Testis (tissue), 2 donors: ENCODE data around the gene GSC.
"Not testable (repeated sequence)": the region's sequence is repeated elsewhere in the genome, so short reads cannot be mapped to it uniquely, and the experiment has no call there.

Experiments used
- POLR2A ChIP-seq: fragments of 450-650 bp; IDR thresholded peaks from one replicate; pipeline ENCODE4 v1.6.1; 2017; ENCODE audit warnings: antibody characterized with exemption, mild to moderate bottlenecking, moderate library complexity
- TF ChIP-seq, protein P1 (sequence below), 3 experiments: fragments of 450-650 bp in 2 of 3; fragments of 200-600 bp in 1 of 3; sonication (generic) in 1 of 3; IDR thresholded peaks; one replicate each; pipeline ENCODE4 v1.5.1; 2016 to 2019; ENCODE audit warnings: antibody characterized with exemption in 3 of 3, mild to moderate bottlenecking in 2 of 3, moderate library complexity in 1 of 3

GRCh38 chr14:94747153-94747552 lies 22.8 kb downstream of the GSC start:
- TF ChIP-seq, protein P1, sequence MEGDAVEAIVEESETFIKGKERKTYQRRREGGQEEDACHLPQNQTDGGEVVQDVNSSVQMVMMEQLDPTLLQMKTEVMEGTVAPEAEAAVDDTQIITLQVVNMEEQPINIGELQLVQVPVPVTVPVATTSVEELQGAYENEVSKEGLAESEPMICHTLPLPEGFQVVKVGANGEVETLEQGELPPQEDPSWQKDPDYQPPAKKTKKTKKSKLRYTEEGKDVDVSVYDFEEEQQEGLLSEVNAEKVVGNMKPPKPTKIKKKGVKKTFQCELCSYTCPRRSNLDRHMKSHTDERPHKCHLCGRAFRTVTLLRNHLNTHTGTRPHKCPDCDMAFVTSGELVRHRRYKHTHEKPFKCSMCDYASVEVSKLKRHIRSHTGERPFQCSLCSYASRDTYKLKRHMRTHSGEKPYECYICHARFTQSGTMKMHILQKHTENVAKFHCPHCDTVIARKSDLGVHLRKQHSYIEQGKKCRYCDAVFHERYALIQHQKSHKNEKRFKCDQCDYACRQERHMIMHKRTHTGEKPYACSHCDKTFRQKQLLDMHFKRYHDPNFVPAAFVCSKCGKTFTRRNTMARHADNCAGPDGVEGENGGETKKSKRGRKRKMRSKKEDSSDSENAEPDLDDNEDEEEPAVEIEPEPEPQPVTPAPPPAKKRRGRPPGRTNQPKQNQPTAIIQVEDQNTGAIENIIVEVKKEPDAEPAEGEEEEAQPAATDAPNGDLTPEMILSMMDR (IDR thresholded peaks at IDR 0.05) = not testable (repeated sequence)
- not testable (repeated sequence) for TF ChIP-seq POLR2A
